Mononuclear cell (primary cell): ENCODE results near the gene C2orf66. TPM values are rescaled to one million over a fixed set of nuclear protein-coding genes. Genes with fewer than 3 reads are reported as not detected.

Source experiments
- H3K27me3 ChIP-seq: 2 replicates; pipeline ENCODE4 v1.6.0; 2011; ENCODE audit warnings: low read length, control low read depth; ENCODE audit not compliant: insufficient read depth
- H3K4me1 ChIP-seq: 2 replicates; pipeline ENCODE4 v1.5.1; 2011; ENCODE audit warnings: mild to moderate bottlenecking, low read length, control low read depth; ENCODE audit not compliant: insufficient read depth
- H3K4me3 ChIP-seq: 2 replicates; pipeline ENCODE4 v1.5.1; 2011; ENCODE audit warnings: mild to moderate bottlenecking, low read length, moderate library complexity
- H3K9me3 ChIP-seq: 2 replicates; pipeline ENCODE4 v1.5.1; 2011; ENCODE audit warnings: low read depth, mild to moderate bottlenecking, control low read depth, low read length
- total RNA-seq: library from RNA; depleted of rRNA; stranded (reverse); fragments of >200 nt; gene quantifications from one replicate; pipeline ENCODE4 v1.2.3, GENCODE V29; 2012

C2orf66 gene
- total RNA-seq, 1 donor: not detected

DNA sequence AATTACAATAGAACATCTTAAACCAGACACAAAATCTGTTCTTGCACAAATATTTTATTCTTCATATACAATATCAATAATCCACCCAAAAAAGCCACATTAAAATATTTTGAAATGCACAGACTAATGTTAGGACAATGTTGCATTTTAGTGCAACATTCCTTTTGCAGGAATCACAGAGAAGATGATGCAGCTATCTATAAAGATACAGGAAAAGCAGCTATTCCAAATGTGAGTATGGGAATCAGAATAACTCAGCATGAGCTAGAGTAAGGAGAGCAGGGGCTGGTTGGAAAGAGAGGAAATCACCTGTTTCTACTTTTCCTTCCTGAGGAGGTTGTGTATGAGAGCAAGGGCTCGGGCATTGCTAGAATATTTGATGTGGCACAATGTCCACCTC lies 4.8 kb downstream of the C2orf66 start:
- peaks cover 5% of the 10 kb centered on the region for H3K4me1 ChIP-seq
- H3K27me3 ChIP-seq: peaks cover 5% of the 10 kb centered on the region
- H3K9me3 ChIP-seq: no peaks in the 10 kb centered on the region
- H3K4me3 ChIP-seq: no peak overlapping the region

DNA sequence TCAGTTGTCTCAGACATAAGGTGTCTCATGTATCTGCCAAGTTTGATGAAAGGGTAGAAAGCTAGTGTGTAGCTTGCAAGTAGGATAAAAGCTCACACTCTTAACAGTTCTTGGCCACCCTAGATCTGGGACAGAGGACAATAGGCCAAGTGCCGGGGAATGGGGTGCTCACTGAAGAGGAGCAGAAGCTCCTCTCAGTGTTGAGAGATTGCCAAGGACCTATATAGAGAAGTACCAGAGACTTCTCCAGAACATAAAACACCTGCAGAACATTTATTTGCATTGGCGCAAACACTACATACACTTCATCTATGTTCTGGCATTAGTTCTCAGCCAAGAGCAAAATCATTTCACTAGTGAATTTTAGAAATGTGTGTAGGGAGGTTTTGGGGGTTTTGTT lies 6.8 kb downstream of the C2orf66 start:
- Histone ChIP-seq H3K27me3 (peaks cover 3% of the 10 kb centered on the region), H3K9me3 (no peaks in the 10 kb centered on the region), H3K4me1 (peaks cover 20% of the 10 kb centered on the region), H3K4me3 (no peak overlapping the region)

DNA sequence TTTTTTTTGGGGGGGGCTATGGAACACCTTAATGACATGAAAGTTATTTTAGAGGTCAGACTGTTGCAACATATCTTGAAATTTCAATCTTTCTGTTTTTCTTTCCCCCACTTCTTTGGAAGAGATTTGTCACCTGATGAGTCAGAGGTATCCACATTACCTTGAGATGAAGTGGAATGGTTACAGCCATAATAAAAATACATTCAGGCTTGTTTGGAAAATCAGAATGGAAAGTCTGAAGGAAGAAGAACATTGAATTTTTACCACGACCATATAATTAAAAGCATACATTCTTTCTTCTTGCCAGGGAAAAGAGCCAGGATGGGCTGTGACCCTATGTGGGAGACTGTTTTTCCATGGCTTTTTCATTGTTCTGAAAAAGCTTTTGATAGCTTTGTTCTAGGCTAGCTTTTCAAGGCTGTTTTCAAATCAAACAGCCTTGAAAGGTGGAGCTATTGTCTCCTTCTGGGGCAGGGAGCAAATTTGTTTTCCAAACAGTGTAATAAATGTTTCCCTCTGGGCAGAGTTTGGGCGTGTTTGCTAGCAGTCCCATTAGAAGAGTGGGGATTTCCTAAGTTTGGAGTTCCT lies 7.4 kb downstream of the C2orf66 start:
- Histone ChIP-seq H3K4me3 (no peak overlapping the region), H3K4me1 (peaks cover 20% of the 10 kb centered on the region), H3K27me3 (peaks cover 3% of the 10 kb centered on the region), H3K9me3 (no peaks in the 10 kb centered on the region)

DNA sequence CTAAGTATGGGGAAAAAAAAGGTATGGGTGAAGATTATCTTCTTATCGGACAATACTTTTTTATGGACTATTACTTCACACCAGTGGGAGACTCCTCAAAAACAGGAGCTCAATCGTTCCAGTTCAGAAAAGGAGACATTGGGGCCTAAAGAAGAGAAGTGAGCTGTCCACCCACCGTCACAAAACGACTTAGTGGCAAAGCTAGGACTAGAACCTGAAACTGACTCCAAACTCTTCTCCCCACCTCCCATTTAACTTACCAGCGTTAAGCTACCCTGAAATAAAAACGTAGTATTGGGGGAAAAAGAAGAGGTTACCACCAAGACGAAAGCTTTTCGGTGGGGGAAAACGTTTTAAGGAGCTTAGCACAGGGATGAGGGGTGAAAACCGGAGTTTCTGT lies 10.2 kb downstream of the C2orf66 start:
- H3K4me3 ChIP-seq: peak overlapping the region; percentile 91

DNA sequence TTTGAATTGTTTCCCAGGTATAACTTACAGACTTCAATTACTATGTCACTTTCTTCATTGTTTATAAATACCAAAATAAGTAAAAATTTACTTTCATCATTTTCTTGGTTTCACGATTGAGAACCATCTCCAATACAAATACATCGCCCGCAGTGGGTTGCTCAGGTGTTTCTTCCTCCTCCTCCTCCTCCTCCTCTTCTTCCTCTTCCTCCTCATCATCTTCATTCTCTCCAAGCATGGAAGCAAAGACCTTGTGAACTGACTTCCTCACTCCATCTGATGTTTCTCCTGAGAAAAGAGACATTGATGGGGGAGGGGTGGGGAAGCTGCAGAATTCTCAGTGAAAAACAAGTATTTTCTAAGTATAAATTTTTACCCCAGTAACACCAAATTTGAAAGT lies 16.3 kb downstream of the C2orf66 start:
- Histone ChIP-seq H3K9me3 (no peaks in the 10 kb centered on the region), H3K27me3 (no peaks in the 10 kb centered on the region), H3K4me1 (peaks cover 3% of the 10 kb centered on the region)

More for the DNA sequence above, 10.2 kb downstream of the C2orf66 start:
- H3K9me3 ChIP-seq: no peaks in the 10 kb centered on the region
- H3K27me3 ChIP-seq: no peaks in the 10 kb centered on the region
- peaks cover 20% of the 10 kb centered on the region for H3K4me1 ChIP-seq

DNA sequence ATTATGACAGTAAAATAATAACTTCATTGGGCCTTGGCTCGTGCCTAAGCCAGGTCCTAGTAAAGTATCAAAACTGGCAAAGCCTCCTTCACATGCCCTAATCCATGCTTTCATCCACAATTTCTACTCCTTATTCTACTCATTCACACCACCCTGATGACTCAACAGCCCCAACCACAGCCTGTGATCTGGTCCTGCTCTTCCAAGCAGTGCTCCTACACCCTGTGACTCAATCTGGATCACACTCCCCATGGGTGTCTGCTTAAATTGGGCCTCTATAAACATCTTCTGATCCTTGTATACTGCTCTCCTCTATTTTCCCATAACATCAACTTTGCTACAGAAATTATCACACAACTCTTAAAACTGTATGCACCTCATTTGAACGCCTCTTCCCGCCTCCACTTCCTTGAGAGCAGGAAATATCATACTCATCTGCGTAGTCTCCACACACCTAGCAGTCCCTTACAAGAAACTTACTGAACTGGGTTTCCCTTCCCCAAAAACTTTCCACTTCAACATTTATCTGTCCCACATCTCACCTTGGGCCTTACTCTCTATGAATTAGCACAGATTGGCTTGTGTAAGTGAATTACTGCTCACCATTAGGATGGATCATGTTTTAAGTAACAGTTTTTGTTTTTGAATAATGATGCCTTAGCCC lies 25.6 kb downstream of the C2orf66 start:
- no peak overlapping the region for H3K4me3 ChIP-seq
- no peaks in the 10 kb centered on the region for H3K27me3 ChIP-seq
- no peaks in the 10 kb centered on the region for H3K4me1 ChIP-seq
- no peaks in the 10 kb centered on the region for H3K9me3 ChIP-seq

More for the DNA sequence above, 16.3 kb downstream of the C2orf66 start:
- H3K4me3 ChIP-seq: no peak overlapping the region

DNA sequence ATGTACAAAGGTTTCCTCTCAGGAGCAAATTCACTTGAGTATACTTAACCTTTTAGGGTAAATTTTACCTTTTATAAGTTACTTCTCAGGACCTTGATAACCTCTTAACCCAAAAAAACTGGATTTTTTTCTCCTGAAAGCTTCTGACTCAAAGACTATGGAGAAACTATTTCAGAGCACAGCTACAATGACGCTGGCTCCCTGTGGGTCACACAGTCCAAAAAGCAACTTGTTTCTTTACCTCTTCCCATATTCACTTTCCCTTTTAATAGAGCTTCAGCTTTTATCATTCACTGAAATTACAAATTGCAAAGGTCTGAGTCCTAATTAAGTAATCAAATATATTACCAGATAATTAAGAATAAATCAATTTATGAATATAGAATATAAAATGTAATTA lies 42.1 kb downstream of the C2orf66 start:
- H3K27me3 ChIP-seq: no peaks in the 10 kb centered on the region
- no peaks in the 10 kb centered on the region for H3K9me3 ChIP-seq
- no peaks in the 10 kb centered on the region for H3K4me1 ChIP-seq
- no peak overlapping the region for H3K4me3 ChIP-seq

DNA sequence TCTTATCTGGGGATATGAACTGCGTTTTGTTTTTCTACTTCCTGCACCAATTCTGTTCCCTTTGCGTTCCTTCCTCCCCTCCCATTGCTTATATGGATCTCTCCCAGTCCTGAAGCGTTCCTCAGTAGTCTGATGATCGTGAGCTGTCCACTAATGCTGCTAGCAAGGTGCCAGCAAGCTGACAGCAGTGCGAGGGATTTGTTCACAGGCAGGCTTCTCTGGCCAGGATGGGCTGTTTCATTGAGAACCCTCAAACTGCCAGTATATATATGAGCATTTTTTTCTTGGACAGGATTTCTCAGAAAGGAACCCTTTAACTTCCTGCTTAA lies 49.8 kb downstream of the C2orf66 start:
- Histone ChIP-seq H3K9me3 (no peaks in the 10 kb centered on the region), H3K4me3 (no peak overlapping the region), H3K4me1 (no peaks in the 10 kb centered on the region), H3K27me3 (no peaks in the 10 kb centered on the region)

DNA sequence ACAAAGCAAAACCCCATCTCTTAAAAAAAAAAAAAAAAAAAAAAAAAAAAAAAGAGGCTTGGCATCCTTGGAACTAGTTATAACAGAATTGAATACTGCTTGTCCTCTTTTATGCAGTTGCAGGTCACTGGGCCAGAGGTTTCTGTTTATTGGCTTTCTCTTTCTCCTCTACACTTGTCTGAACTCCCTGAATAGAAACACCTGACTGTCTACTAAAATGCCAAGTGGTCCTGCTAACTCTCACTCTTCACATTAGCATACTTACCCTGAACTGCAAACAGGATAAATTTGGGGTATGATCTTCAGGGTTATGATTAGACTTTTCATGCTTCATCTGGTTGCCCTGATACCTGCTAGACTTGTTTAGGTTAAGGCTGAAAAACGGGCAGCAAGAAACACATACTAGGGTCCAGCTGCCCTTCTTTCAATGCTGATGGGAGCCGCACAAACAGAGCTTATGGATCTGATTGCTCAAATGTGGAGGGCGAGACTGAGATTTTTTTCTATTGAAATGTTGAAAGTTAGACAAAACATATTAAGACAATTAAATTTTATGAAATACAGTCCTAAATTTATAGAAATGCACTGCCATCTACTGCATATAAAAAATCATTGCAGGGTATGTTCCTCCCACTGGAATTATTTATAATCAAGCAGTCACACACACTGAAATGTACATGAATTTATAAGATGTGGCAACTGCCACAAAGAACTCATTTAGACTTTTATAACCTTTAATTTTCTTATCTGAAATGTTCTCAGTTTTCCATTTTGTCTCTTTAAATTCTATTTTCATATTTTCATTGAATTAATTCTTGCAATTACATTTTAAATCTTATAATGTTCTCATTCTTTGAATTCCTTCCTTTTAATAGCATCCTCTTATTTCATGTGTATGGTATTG lies 50.4 kb downstream of the C2orf66 start:
- H3K9me3 ChIP-seq: no peaks in the 10 kb centered on the region
- H3K4me3 ChIP-seq: no peak overlapping the region
- H3K27me3 ChIP-seq: no peaks in the 10 kb centered on the region
- no peaks in the 10 kb centered on the region for H3K4me1 ChIP-seq

Other genes with a start within 250 kb of the C2orf66 start
- 0.63 TPM for gene HECW2, start 215.8 kb downstream of the C2orf66 start, total RNA-seq
- gene CCDC150, start 169.6 kb downstream of the C2orf66 start, total RNA-seq: 1.3 TPM
- 34.5 TPM for gene GTF3C3, start 9.7 kb downstream of the C2orf66 start, total RNA-seq
- 8.8 TPM for gene PGAP1, start 117.4 kb upstream of the C2orf66 start, total RNA-seq